ENCODE data around the gene ABCF3. TPM values are rescaled to one million over a fixed set of nuclear protein-coding genes. Genes with fewer than 3 reads are reported as not detected.

ABCF3 gene
- total and polyA plus RNA-seq, 2 experiments from 2014 or later: 33.1 to 62.7 TPM

DNA sequence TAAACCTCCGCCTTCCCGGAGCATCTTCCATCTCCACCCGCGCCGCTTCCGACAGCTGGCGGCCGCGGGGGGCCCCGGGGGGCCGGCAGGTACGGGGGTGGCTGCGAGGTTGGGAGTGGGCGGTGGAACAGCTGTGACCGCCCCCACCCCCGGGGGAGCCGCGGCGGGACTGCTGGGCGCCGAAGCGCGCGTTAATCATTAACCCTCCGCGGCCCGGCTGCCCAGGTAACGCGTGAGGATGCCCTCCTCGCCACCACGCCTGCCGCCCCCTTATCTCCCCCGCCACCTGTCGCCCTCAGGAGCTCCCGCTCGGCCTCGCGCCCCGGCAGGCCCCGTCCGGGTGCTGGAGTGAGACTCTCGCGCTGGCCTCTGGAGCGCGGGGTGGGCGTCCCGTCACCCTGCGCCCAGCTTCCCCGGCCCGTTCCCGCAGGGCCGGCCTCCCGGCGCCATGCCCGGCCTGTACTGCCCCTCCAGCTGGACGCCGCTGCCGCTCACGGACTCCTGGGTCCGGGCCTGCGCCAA is 44.1 kb downstream of the ABCF3 start:
- peaks cover 12% of the 10 kb centered on the region for H3K4me1 ChIP-seq (ENCODE audit: insufficient read depth)
- no peak overlapping the region for H3K27ac ChIP-seq
- H3K4me2 ChIP-seq: peak overlapping the region; percentile 99
- H3K4me3 ChIP-seq: peak overlapping the region; percentile 61
- H3K9me2 ChIP-seq (replicated peaks; ENCODE audit: insufficient read depth): no peaks in the 10 kb centered on the region
- H3K36me3 ChIP-seq (replicated peaks; ENCODE audit: insufficient read depth, low read depth): no peaks in the 10 kb centered on the region
- no peaks in the 10 kb centered on the region for H4K20me1 ChIP-seq (ENCODE audit: insufficient read depth, poor library complexity, severe bottlenecking)
- H3K9me3 ChIP-seq (ENCODE audit: low read depth): no peaks in the 10 kb centered on the region
- TF ChIP-seq, protein P1, sequence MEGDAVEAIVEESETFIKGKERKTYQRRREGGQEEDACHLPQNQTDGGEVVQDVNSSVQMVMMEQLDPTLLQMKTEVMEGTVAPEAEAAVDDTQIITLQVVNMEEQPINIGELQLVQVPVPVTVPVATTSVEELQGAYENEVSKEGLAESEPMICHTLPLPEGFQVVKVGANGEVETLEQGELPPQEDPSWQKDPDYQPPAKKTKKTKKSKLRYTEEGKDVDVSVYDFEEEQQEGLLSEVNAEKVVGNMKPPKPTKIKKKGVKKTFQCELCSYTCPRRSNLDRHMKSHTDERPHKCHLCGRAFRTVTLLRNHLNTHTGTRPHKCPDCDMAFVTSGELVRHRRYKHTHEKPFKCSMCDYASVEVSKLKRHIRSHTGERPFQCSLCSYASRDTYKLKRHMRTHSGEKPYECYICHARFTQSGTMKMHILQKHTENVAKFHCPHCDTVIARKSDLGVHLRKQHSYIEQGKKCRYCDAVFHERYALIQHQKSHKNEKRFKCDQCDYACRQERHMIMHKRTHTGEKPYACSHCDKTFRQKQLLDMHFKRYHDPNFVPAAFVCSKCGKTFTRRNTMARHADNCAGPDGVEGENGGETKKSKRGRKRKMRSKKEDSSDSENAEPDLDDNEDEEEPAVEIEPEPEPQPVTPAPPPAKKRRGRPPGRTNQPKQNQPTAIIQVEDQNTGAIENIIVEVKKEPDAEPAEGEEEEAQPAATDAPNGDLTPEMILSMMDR (IDR thresholded peaks at IDR 0.05; ENCODE audit: poor library complexity): no peak
- TF ChIP-seq EZH2 (IDR thresholded peaks at IDR 0.05; ENCODE audit: borderline replicate concordance): peak; percentile 24
- WGBS (ENCODE audit: low lambda C conversion rate, missing lambda C conversion rate): 3% methylated on average over 17 of the region's 61 CpGs
- H3K27me3 ChIP-seq: peaks cover 62% of the 10 kb centered on the region
- peak; percentile 60 for DNase-seq (ENCODE audit: low spot score)
- H3K79me2 ChIP-seq: no peaks in the 10 kb centered on the region
- H2AFZ ChIP-seq: peak overlapping the region; percentile 66

DNA sequence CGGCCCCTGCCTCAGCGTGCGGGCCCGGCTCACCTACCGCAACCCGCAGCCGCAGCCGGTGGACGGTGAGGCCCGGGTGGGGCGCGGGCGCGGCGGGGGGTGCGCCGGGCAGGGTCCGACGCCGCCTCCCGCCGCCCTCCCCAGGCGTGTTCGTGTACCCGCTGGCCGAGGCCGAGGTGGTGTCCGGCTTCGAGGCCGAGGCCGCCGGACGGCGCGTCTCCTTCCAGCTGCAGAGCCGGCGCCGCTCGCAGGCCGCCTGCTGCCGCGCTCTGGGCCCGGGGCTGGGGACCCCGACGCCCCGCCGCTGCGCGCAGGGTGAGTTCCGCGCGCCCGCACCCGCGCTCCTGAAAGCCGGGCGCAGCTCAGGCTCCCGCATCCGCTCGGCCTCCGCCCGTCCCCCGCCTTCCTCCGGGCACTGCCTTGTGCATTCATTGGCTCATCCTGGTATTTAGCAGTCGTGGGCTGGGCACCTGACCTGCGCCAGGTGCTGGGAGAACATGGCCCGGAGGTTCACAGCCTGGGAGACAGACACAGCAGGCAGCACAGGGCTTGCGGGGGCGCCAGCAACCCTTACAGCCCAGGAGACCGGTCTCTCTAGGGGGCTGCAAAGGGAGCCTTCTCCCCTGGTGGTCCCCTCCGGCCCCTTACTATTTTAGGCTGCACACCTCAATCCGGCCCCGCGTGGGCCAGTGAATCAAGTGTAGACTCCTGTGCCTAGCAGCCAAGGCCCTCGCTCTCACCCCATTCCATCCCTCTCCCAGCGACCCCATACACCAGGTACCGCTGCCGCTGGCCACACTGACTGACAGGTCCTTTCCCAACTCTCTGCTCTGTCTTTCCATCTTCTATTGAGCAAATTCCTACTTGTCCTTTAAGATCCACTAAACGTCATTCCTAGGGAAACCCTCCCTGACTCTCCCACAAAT is 44.9 kb downstream of the ABCF3 start:
- Histone ChIP-seq H3K9me2 (replicated peaks; ENCODE audit: insufficient read depth) (no peaks in the 10 kb centered on the region), H4K20me1 (ENCODE audit: insufficient read depth, poor library complexity, severe bottlenecking) (no peaks in the 10 kb centered on the region), H3K4me1 (ENCODE audit: insufficient read depth) (peaks cover 12% of the 10 kb centered on the region), H3K27me3 (peaks cover 62% of the 10 kb centered on the region), H3K9me3 (ENCODE audit: low read depth) (no peaks in the 10 kb centered on the region), H3K4me2 (peak overlapping the region; percentile 99), H3K27ac (no peak overlapping the region), H3K4me3 (peak overlapping the region; percentile 61), H3K36me3 (replicated peaks; ENCODE audit: insufficient read depth, low read depth) (no peaks in the 10 kb centered on the region), H3K79me2 (no peaks in the 10 kb centered on the region), H2AFZ (peak overlapping the region; percentile 66)
- TF ChIP-seq EZH2 (IDR thresholded peaks at IDR 0.05; ENCODE audit: borderline replicate concordance): peak; percentile 57
- TF ChIP-seq, protein P1 (IDR thresholded peaks at IDR 0.05; ENCODE audit: poor library complexity): no peak
- no peak for TF ChIP-seq EZH2phosphoT487 (IDR thresholded peaks at IDR 0.05; ENCODE audit: low read depth, severe bottlenecking, unreplicated experiment)
- no peak for DNase-seq (ENCODE audit: low spot score)
- 13% methylated on average over 60 of the region's 79 CpGs for WGBS (ENCODE audit: low lambda C conversion rate, missing lambda C conversion rate)

DNA sequence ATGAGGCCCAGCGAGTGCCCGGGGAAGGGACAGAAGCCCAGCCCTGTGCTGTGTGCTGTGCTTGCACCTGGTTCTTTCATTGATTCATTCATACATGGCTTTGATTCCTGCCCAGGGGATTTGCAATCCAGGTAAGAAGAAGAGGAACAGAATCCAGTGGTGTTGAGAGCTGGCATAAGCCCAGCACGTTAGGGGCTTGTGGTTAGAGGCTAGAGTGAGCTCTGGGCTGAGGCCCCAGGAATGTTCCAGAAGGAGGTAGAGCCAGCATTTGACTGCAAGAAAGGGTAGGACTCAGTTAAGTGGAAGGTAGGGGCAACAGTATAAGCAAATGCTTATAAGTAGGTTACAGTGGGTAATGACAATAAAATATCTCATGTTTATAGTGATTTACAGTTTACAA is 45.7 kb downstream of the ABCF3 start:
- H3K27me3 ChIP-seq: peaks cover 55% of the 10 kb centered on the region

More for the DNA sequence above, 45.7 kb downstream of the ABCF3 start:
- H2AFZ ChIP-seq: no peak overlapping the region
- no peak overlapping the region for H3K27ac ChIP-seq
- H3K4me1 ChIP-seq (ENCODE audit: insufficient read depth): peaks cover 12% of the 10 kb centered on the region
- no peaks in the 10 kb centered on the region for H3K9me2 ChIP-seq (replicated peaks; ENCODE audit: insufficient read depth)
- DNase-seq (ENCODE audit: low spot score): no peak
- H3K4me2 ChIP-seq: no peak overlapping the region
- TF ChIP-seq, protein P1 (IDR thresholded peaks at IDR 0.05; ENCODE audit: poor library complexity): no peak
- TF ChIP-seq EZH2phosphoT487 (IDR thresholded peaks at IDR 0.05; ENCODE audit: low read depth, severe bottlenecking, unreplicated experiment): no peak
- TF ChIP-seq EZH2 (IDR thresholded peaks at IDR 0.05; ENCODE audit: borderline replicate concordance): no peak
- H3K36me3 ChIP-seq (replicated peaks; ENCODE audit: insufficient read depth, low read depth): no peaks in the 10 kb centered on the region
- H3K4me3 ChIP-seq: no peak overlapping the region
- H3K9me3 ChIP-seq (ENCODE audit: low read depth): no peaks in the 10 kb centered on the region
- 74% methylated on average over 3 of the region's 3 CpGs for WGBS (ENCODE audit: low lambda C conversion rate, missing lambda C conversion rate)
- no peaks in the 10 kb centered on the region for H4K20me1 ChIP-seq (ENCODE audit: insufficient read depth, poor library complexity, severe bottlenecking)
- H3K79me2 ChIP-seq: no peaks in the 10 kb centered on the region
